ENCODE measurements around the gene GBP5.

DNA sequence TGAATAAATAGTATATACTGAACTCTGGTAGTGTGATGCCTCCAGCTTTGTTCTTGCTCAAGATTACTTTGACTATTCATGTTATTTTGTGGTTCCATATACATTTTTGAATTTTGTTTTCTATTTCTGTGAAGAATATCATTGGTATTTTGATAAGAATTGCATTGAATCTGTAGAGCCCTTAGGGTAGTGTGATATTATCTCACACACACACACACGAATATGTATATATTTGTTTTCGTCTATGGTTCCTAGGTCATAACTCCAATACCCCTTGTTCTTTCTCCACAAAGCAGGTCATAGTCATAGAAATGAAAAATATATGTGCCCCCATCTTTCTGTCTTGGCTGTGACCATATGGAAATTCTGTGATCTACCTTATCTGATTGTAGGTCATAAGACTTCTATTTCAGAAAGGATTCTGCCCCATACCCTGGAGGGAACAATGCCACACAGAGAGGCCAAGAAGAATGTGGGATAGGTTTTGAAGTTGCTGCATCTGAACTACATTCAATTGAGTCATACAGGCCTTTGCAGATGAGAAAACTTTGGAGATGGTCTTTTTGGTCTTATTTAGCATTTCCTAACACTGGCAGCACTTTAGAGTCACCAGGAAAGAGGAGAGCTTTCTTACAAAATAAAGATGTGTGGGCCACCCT is 32.0 kb upstream of the GBP5 start:
- no peak for TF ChIP-seq CTCF (IDR thresholded peaks at IDR 0.05; ENCODE audit: low read depth, low read length)
- no peak for TF ChIP-seq POLR2A (IDR thresholded peaks at IDR 0.05; ENCODE audit: extremely low read depth, insufficient read length)
- no peak for TF ChIP-seq MYC (IDR thresholded peaks at IDR 0.05; ENCODE audit: low read depth, low read length)
- no peak for TF ChIP-seq MAX (IDR thresholded peaks at IDR 0.05; ENCODE audit: low read depth, low read length)

Data from NB4 (cell line).